Hypothalamus (tissue), 51 donors: ENCODE measurements around the gene ENO1.
"Not testable (repeated sequence)": the region's sequence is repeated elsewhere in the genome, so short reads cannot be mapped to it uniquely, and the experiment has no call there.

ENCODE experiments used
- DNase-seq, 51 donors: peaks; one replicate each; lab custom pipeline; 2025; lab: John Stamatoyannopoulos, UW

Gene ENO1

GRCh38 chr1:8878448-8878697 lies at the start of gene ENO1:
Gene ENO1 (minus strand): TSS chr1:8878686. CDS start chr1:8874908, 3,778 bp downstream.
- DNase-seq = no peak

GRCh38 chr1:8926707-8927694 lies 48.5 kb upstream of the ENO1 start:
- DNase-seq = no peak

GRCh38 chr1:8925960-8926359 lies 47.5 kb upstream of the ENO1 start:
- no peak for DNase-seq

GRCh38 chr1:8925406-8925805 lies 46.9 kb upstream of the ENO1 start:
- DNase-seq = no peak

- DNase-seq = no peak
These were observed 44.5 kb upstream of the ENO1 start for GRCh38 chr1:8922962-8923361.

GRCh38 chr1:8917536-8917935 lies 39.0 kb upstream of the ENO1 start:
- not testable (repeated sequence) for DNase-seq

- no peak for DNase-seq
These were observed 37.0 kb upstream of the ENO1 start for GRCh38 chr1:8915446-8915845.

- no peak for DNase-seq
These were observed 36.0 kb upstream of the ENO1 start for GRCh38 chr1:8914466-8914865.

GRCh38 chr1:8913457-8913856 lies 35.0 kb upstream of the ENO1 start:
- no peak for DNase-seq

- DNase-seq = no peak
These were observed 33.2 kb upstream of the ENO1 start for GRCh38 chr1:8911416-8912309.

- no peak for DNase-seq
These were observed 32.4 kb upstream of the ENO1 start for GRCh38 chr1:8910914-8911313.

- no peak for DNase-seq
These were observed 31.8 kb upstream of the ENO1 start for GRCh38 chr1:8910331-8910730.

GRCh38 chr1:8908388-8909151 lies 30.1 kb upstream of the ENO1 start:
- no peak for DNase-seq

- no peak for DNase-seq
These were observed 27.2 kb upstream of the ENO1 start for GRCh38 chr1:8905582-8906191.

GRCh38 chr1:8903908-8904650 lies 25.6 kb upstream of the ENO1 start:
- peak in 7 of 51 donors; percentile 11 to 49 (median 20) for DNase-seq

GRCh38 chr1:8903410-8903809 lies 24.9 kb upstream of the ENO1 start:
- no peak for DNase-seq

- DNase-seq = no peak
These were observed 24.3 kb upstream of the ENO1 start for GRCh38 chr1:8902765-8903164.

GRCh38 chr1:8900684-8901083 lies 22.2 kb upstream of the ENO1 start:
- DNase-seq = not testable (repeated sequence)

- DNase-seq = no peak
These were observed 20.6 kb upstream of the ENO1 start for GRCh38 chr1:8899046-8899445.

GRCh38 chr1:8898418-8898817 lies 19.9 kb upstream of the ENO1 start:
- DNase-seq = not testable (repeated sequence)
